ENCODE results near the gene PGBD2. TPM values are rescaled to one million over a fixed set of nuclear protein-coding genes. Genes with fewer than 3 reads are reported as not detected.

PGBD2 gene
- total and polyA plus RNA-seq, 10 of the 15 experiments (the other 5 are each of a cell fraction or from before 2014, with no cell fraction given): 4.0 to 10.3 (median 4.5) TPM

- TF ChIP-seq ELK1 (IDR thresholded peaks at IDR 0.05; ENCODE audit: low read depth, low read length) (peak; percentile 36), SMAD5 (IDR thresholded peaks at IDR 0.05; ENCODE audit: low read depth) (peak; percentile 57; the same call in 1 of the 2 replicates), HDGF (IDR thresholded peaks at IDR 0.05) (peak; percentile 20; the same call in 1 of the 2 replicates), MLLT1 (IDR thresholded peaks at IDR 0.05) (peak; percentile 80), PAX5 (IDR thresholded peaks at IDR 0.05; ENCODE audit: borderline replicate concordance, low read depth, low read length) (peak; percentile 80; the same call in 1 of the 2 replicates), DPF2 (IDR thresholded peaks at IDR 0.05) (peak; percentile 64), ZNF274 (IDR thresholded peaks at IDR 0.05; ENCODE audit: insufficient read depth, insufficient read length) (no peak), NR2C1 (IDR thresholded peaks at IDR 0.05) (no peak), EZH2 (IDR thresholded peaks at IDR 0.05; ENCODE audit: borderline replicate concordance, control insufficient read depth, low read depth, low read length) (no peak), TAF1 (IDR thresholded peaks at IDR 0.05; ENCODE audit: borderline replicate concordance, low read depth, low read length) (peak; percentile 61; the same call in 1 of the 2 replicates)
These were observed 46.8 kb upstream of the PGBD2 start, which contains the start of gene ZNF692 (continued) for GRCh38 chr1:248858891-248859889.
